Immature natural killer cell (primary cell): Measurements from ENCODE around the gene LUZP1. TPM values are rescaled to one million over a fixed set of nuclear protein-coding genes. Genes with fewer than 3 reads are reported as not detected.
A peak's percentile ranks its signal among the peaks of the same experiment; 100 is the strongest.

ENCODE experiments used
- DNase-seq, 3 donors: peaks; one replicate each; pipeline ENCODE4 v3.0.0; 2022; ENCODE audit warnings: mixed read lengths in 1 of 3
- H3K27ac Mint-ChIP-seq, 6 donors: one replicate each; pipeline ENCODE4 v1.8.0; 2020; ENCODE audit warnings: mixed read lengths in 6 of 6, mild to moderate bottlenecking in 5 of 6, inconsistent platforms in 4 of 6, moderate library complexity in 3 of 6
- H3K27me3 Mint-ChIP-seq, 3 donors: one replicate each; pipeline ENCODE4 v1.8.0; 2020 to 2021; ENCODE audit warnings: low read depth in 3 of 3, mild to moderate bottlenecking in 3 of 3, mixed read lengths in 3 of 3, moderate library complexity in 3 of 3, inconsistent platforms in 1 of 3
- H3K36me3 Mint-ChIP-seq, 3 donors: one replicate each; pipeline ENCODE4 v1.8.0; 2020; ENCODE audit warnings: mixed read lengths in 3 of 3, inconsistent platforms in 2 of 3, mild to moderate bottlenecking in 2 of 3
- H3K4me1 Mint-ChIP-seq, 2 donors: one replicate each; pipeline ENCODE4 v1.8.0; 2020; ENCODE audit warnings: inconsistent platforms in 2 of 2, mild to moderate bottlenecking in 2 of 2, mixed read lengths in 2 of 2, moderate library complexity in 1 of 2
- H3K4me3 Mint-ChIP-seq, 5 donors: one replicate each; pipeline ENCODE4 v1.8.0; 2020; ENCODE audit warnings: mild to moderate bottlenecking in 5 of 5, mixed read lengths in 5 of 5, inconsistent platforms in 3 of 5, moderate library complexity in 3 of 5
- H3K9me3 Mint-ChIP-seq, 6 donors: one replicate each; pipeline ENCODE4 v1.8.0; 2020; ENCODE audit warnings: mild to moderate bottlenecking in 6 of 6, mixed read lengths in 6 of 6, inconsistent platforms in 4 of 6, moderate library complexity in 3 of 6
- polyA plus RNA-seq, 3 donors: library from polyadenylated mRNA; unstranded; fragments of 300-500 nt; fragmentation: Illumina TruSeq; gene quantifications; one replicate each; pipeline ENCODE4 v1.2.3, GENCODE V29; 2021

LUZP1 gene
- polyA plus RNA-seq, 3 donors from 2014 or later, result 9.8 to 35.5 (median 13.8) TPM

- H3K4me1 Mint-ChIP-seq, result peaks cover 9 to 31% of the 10 kb centered on the region in 2 donors
- DNase-seq, result no peak
- H3K9me3 Mint-ChIP-seq, result no peaks in the 10 kb centered on the region
- H3K4me3 Mint-ChIP-seq, result no peak overlapping the region
- H3K36me3 Mint-ChIP-seq, result peaks cover 0 to 10% (median 0%) of the 10 kb centered on the region in 3 donors
- H3K27me3 Mint-ChIP-seq, result peaks cover 0 to 4% (median 0%) of the 10 kb centered on the region in 3 donors
- no peak overlapping the region for H3K27ac Mint-ChIP-seq
Observed at GRCh38 chr1:23159963-23160877, 8.4 kb downstream of the LUZP1 start.

GRCh38 chr1:23156940-23157339, 11.7 kb downstream of the LUZP1 start:
- DNase-seq, result no peak
- Mint-ChIP-seq H3K4me1 (peaks cover 5 to 33% of the 10 kb centered on the region in 2 donors), H3K36me3 (peaks cover 0 to 7% (median 3%) of the 10 kb centered on the region in 3 donors), H3K4me3 (no peak overlapping the region), H3K27ac (peak overlapping the region in 1 of 6 donors; percentile 18), H3K9me3 (no peaks in the 10 kb centered on the region), H3K27me3 (peaks cover 0 to 2% (median 0%) of the 10 kb centered on the region in 3 donors)

- DNase-seq, result no peak
- Mint-ChIP-seq H3K27me3 (no peaks in the 10 kb centered on the region), H3K9me3 (no peaks in the 10 kb centered on the region), H3K27ac (peak overlapping the region in 2 of 6 donors; percentile 12 to 32), H3K36me3 (peaks cover 0 to 7% (median 3%) of the 10 kb centered on the region in 3 donors), H3K4me1 (peaks cover 18 to 51% of the 10 kb centered on the region in 2 donors), H3K4me3 (no peak overlapping the region)
Observed at GRCh38 chr1:23152966-23153684, 15.5 kb downstream of the LUZP1 start.

GRCh38 chr1:23150742-23151141, 17.9 kb downstream of the LUZP1 start:
- no peaks in the 10 kb centered on the region for H3K9me3 Mint-ChIP-seq
- DNase-seq, result no peak
- no peaks in the 10 kb centered on the region for H3K27me3 Mint-ChIP-seq
- H3K36me3 Mint-ChIP-seq, result peaks cover 0 to 7% (median 0%) of the 10 kb centered on the region in 3 donors
- peaks cover 19 to 52% of the 10 kb centered on the region in 2 donors for H3K4me1 Mint-ChIP-seq
- H3K4me3 Mint-ChIP-seq, result no peak overlapping the region
- H3K27ac Mint-ChIP-seq, result no peak overlapping the region

GRCh38 chr1:23150125-23150524, 18.5 kb downstream of the LUZP1 start:
- Mint-ChIP-seq H3K9me3 (no peaks in the 10 kb centered on the region), H3K4me3 (no peak overlapping the region), H3K27me3 (no peaks in the 10 kb centered on the region), H3K4me1 (peaks cover 19 to 48% of the 10 kb centered on the region in 2 donors), H3K27ac (peak overlapping the region in 2 of 6 donors; percentile 4 to 28), H3K36me3 (peaks cover 0 to 7% (median 0%) of the 10 kb centered on the region in 3 donors)
- DNase-seq, result no peak

GRCh38 chr1:23149114-23149513, 19.5 kb downstream of the LUZP1 start:
- no peaks in the 10 kb centered on the region for H3K9me3 Mint-ChIP-seq
- peaks cover 24 to 51% of the 10 kb centered on the region in 2 donors for H3K4me1 Mint-ChIP-seq
- H3K27me3 Mint-ChIP-seq, result no peaks in the 10 kb centered on the region
- H3K27ac Mint-ChIP-seq, result peak overlapping the region in 2 of 6 donors; percentile 1 to 48
- peak overlapping the region in 1 of 5 donors; percentile 6 for H3K4me3 Mint-ChIP-seq
- DNase-seq, result no peak
- peaks cover 0 to 3% (median 0%) of the 10 kb centered on the region in 3 donors for H3K36me3 Mint-ChIP-seq

GRCh38 chr1:23148084-23148483, 20.6 kb downstream of the LUZP1 start:
- peak overlapping the region in 3 of 6 donors; percentile 22 to 86 (median 41) for H3K27ac Mint-ChIP-seq
- no peaks in the 10 kb centered on the region for H3K36me3 Mint-ChIP-seq
- no peak for DNase-seq
- H3K9me3 Mint-ChIP-seq, result no peaks in the 10 kb centered on the region
- H3K27me3 Mint-ChIP-seq, result no peaks in the 10 kb centered on the region
- no peak overlapping the region for H3K4me3 Mint-ChIP-seq
- peaks cover 24 to 50% of the 10 kb centered on the region in 2 donors for H3K4me1 Mint-ChIP-seq

GRCh38 chr1:23140940-23141596, 27.6 kb downstream of the LUZP1 start:
- DNase-seq, result no peak
- Mint-ChIP-seq H3K27ac (peak overlapping the region in 3 of 6 donors; percentile 23 to 55 (median 40)), H3K27me3 (peaks cover 0 to 4% (median 1%) of the 10 kb centered on the region in 3 donors), H3K4me3 (no peak overlapping the region), H3K9me3 (no peaks in the 10 kb centered on the region), H3K36me3 (no peaks in the 10 kb centered on the region), H3K4me1 (peaks cover 13 to 49% of the 10 kb centered on the region in 2 donors)

- Mint-ChIP-seq H3K27ac (peak overlapping the region in 1 of 6 donors; percentile 6), H3K9me3 (no peaks in the 10 kb centered on the region), H3K36me3 (peaks cover 2 to 4% (median 3%) of the 10 kb centered on the region in 3 donors), H3K27me3 (peaks cover 0 to 1% (median 0%) of the 10 kb centered on the region in 3 donors), H3K4me1 (peaks cover 3 to 42% of the 10 kb centered on the region in 2 donors), H3K4me3 (no peak overlapping the region)
- no peak for DNase-seq
Observed at GRCh38 chr1:23135268-23135667, 33.4 kb downstream of the LUZP1 start.

- H3K9me3 Mint-ChIP-seq, result no peaks in the 10 kb centered on the region
- peaks cover 5 to 30% of the 10 kb centered on the region in 2 donors for H3K4me1 Mint-ChIP-seq
- H3K36me3 Mint-ChIP-seq, result peaks cover 2 to 4% (median 3%) of the 10 kb centered on the region in 3 donors
- H3K4me3 Mint-ChIP-seq, result no peak overlapping the region
- H3K27ac Mint-ChIP-seq, result peak overlapping the region in 1 of 6 donors; percentile 21
- no peaks in the 10 kb centered on the region for H3K27me3 Mint-ChIP-seq
- no peak for DNase-seq
Observed at GRCh38 chr1:23134055-23134454, 34.6 kb downstream of the LUZP1 start.

GRCh38 chr1:23133587-23133986, 35.1 kb downstream of the LUZP1 start:
- H3K4me3 Mint-ChIP-seq, result no peak overlapping the region
- no peaks in the 10 kb centered on the region for H3K27me3 Mint-ChIP-seq
- DNase-seq, result no peak
- H3K27ac Mint-ChIP-seq, result no peak overlapping the region
- H3K4me1 Mint-ChIP-seq, result peaks cover 5 to 29% of the 10 kb centered on the region in 2 donors
- H3K9me3 Mint-ChIP-seq, result no peaks in the 10 kb centered on the region
- H3K36me3 Mint-ChIP-seq, result peaks cover 2 to 4% (median 3%) of the 10 kb centered on the region in 3 donors

GRCh38 chr1:23132033-23132432, 36.6 kb downstream of the LUZP1 start:
- Mint-ChIP-seq H3K27ac (peak overlapping the region in 1 of 6 donors; percentile 11), H3K9me3 (no peaks in the 10 kb centered on the region), H3K4me3 (no peak overlapping the region), H3K36me3 (peaks cover 2 to 4% (median 3%) of the 10 kb centered on the region in 3 donors), H3K27me3 (no peaks in the 10 kb centered on the region), H3K4me1 (peaks cover 5 to 27% of the 10 kb centered on the region in 2 donors)
- DNase-seq, result no peak

- Mint-ChIP-seq H3K9me3 (no peaks in the 10 kb centered on the region), H3K36me3 (peaks cover 2 to 4% (median 3%) of the 10 kb centered on the region in 3 donors), H3K4me3 (no peak overlapping the region), H3K4me1 (peaks cover 2 to 26% of the 10 kb centered on the region in 2 donors), H3K27me3 (no peaks in the 10 kb centered on the region), H3K27ac (peak overlapping the region in 1 of 6 donors; percentile 76)
- no peak for DNase-seq
Observed at GRCh38 chr1:23129846-23130245, 38.8 kb downstream of the LUZP1 start.
